Panc1 (cell line): ENCODE measurements around the gene DPH6.

Experiments
- CTCF ChIP-seq: fragments of 450-650 bp; IDR thresholded peaks from 2 replicates; pipeline ENCODE4 v1.5.1; 2017; ENCODE audit warnings: mild to moderate bottlenecking
- SIN3A ChIP-seq: IDR thresholded peaks from 2 replicates; pipeline ENCODE4 v1.6.1; 2012; ENCODE audit warnings: low read depth, mild to moderate bottlenecking, low read length, moderate library complexity, borderline replicate concordance; ENCODE audit not compliant: insufficient read depth
- TCF7L2 ChIP-seq: IDR thresholded peaks from 2 replicates; pipeline ENCODE4 v1.6.1; 2011; ENCODE audit warnings: mild to moderate bottlenecking, low read depth, low read length, inconsistent platforms

- TF ChIP-seq CTCF (no peak), TCF7L2 (no peak), SIN3A (no peak)
Observed at GRCh38 chr15:35427091-35427490, 118.9 kb downstream of the DPH6 start.
